GM13976 (cell line): Measurements from ENCODE around the gene EPB42.
A peak's percentile ranks its signal among the peaks of the same experiment; 100 is the strongest.

ENCODE experiments used
- DNase-seq: peaks from one replicate; pipeline ENCODE4 v3.0.0; 2012; ENCODE audit warnings: low spot score
- in situ Hi-C: fragments of 300-500 bp; cut with MboI; formaldehyde crosslinking; loops from one replicate; pipeline ENCODE4 v1.12.0; 2022; ENCODE audit warnings: low sequenced_read_pairs, mixed read lengths, inconsistent platforms; ENCODE audit not compliant: unreplicated experiment
- TF ChIP-seq, protein P1 (sequence below): IDR thresholded peaks from 2 replicates; pipeline ENCODE4 v1.5.1; 2012; ENCODE audit warnings: borderline replicate concordance, mild to moderate bottlenecking; ENCODE audit not compliant: insufficient read depth; ENCODE audit errors: extremely low read depth, missing control alignments, control extremely low read depth

The EPB42 gene

DNA sequence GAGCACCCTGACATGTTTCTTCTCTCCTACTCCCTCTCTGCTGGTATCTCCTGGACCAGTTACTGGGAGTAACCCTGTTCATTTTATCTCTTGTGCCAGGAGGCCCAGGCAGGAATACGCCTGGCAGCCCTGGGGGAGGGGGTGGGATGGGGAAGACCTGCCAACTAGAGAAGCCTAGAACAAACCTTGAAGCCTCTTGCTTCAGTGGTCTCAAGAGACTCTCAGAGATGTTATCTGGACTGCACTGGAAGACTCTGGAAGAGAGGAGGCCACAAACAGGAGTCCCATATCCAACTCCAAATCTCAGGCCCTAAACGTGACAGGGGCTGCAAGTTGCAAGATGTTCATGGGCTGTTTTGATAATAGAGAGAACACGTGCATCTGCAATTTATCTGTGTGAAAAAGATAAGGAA lies at the start of gene EPB42:
TSS of gene EPB42 (minus strand) at position 28 of the 413 bp plus-strand sequence. CDS start 193 bp downstream, outside the sequence.
- in situ Hi-C loops = no loop called here
- TF ChIP-seq, protein P1, sequence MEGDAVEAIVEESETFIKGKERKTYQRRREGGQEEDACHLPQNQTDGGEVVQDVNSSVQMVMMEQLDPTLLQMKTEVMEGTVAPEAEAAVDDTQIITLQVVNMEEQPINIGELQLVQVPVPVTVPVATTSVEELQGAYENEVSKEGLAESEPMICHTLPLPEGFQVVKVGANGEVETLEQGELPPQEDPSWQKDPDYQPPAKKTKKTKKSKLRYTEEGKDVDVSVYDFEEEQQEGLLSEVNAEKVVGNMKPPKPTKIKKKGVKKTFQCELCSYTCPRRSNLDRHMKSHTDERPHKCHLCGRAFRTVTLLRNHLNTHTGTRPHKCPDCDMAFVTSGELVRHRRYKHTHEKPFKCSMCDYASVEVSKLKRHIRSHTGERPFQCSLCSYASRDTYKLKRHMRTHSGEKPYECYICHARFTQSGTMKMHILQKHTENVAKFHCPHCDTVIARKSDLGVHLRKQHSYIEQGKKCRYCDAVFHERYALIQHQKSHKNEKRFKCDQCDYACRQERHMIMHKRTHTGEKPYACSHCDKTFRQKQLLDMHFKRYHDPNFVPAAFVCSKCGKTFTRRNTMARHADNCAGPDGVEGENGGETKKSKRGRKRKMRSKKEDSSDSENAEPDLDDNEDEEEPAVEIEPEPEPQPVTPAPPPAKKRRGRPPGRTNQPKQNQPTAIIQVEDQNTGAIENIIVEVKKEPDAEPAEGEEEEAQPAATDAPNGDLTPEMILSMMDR = no peak
- DNase-seq = no peak

- TF ChIP-seq, protein P1 = no peak
- DNase-seq = no peak
- in situ Hi-C loops = no loop called here
Observed at GRCh38 chr15:43270113-43270665, 49.4 kb upstream of the EPB42 start.

- DNase-seq = peak; percentile 74
- in situ Hi-C loops = no loop called here
- TF ChIP-seq, protein P1 = peak; percentile 76
Observed at GRCh38 chr15:43268111-43269105, 47.6 kb upstream of the EPB42 start.

- TF ChIP-seq, protein P1 = no peak
- in situ Hi-C loops = no loop called here
- no peak for DNase-seq
Observed at GRCh38 chr15:43267439-43267838, 46.6 kb upstream of the EPB42 start.

GRCh38 chr15:43266834-43267233 lies 46.0 kb upstream of the EPB42 start, which contains the start of gene TGM5:
TSS of gene TGM5 (minus strand) at chr15:43266928. CDS start at chr15:43266849, 79 bp downstream.
- TF ChIP-seq, protein P1 = no peak
- in situ Hi-C loops = no loop called here
- no peak for DNase-seq

GRCh38 chr15:43266386-43266785 lies 45.6 kb upstream of the EPB42 start:
- TF ChIP-seq, protein P1 = no peak
- in situ Hi-C loops = no loop called here
- DNase-seq = no peak
